ENCODE results near the gene AIM2.

GRCh38 chr1:159076438-159077119 is at the start of gene AIM2:
- no peak for TF ChIP-seq ZFX (IDR thresholded peaks at IDR 0.05)
- TF ChIP-seq, protein P1, sequence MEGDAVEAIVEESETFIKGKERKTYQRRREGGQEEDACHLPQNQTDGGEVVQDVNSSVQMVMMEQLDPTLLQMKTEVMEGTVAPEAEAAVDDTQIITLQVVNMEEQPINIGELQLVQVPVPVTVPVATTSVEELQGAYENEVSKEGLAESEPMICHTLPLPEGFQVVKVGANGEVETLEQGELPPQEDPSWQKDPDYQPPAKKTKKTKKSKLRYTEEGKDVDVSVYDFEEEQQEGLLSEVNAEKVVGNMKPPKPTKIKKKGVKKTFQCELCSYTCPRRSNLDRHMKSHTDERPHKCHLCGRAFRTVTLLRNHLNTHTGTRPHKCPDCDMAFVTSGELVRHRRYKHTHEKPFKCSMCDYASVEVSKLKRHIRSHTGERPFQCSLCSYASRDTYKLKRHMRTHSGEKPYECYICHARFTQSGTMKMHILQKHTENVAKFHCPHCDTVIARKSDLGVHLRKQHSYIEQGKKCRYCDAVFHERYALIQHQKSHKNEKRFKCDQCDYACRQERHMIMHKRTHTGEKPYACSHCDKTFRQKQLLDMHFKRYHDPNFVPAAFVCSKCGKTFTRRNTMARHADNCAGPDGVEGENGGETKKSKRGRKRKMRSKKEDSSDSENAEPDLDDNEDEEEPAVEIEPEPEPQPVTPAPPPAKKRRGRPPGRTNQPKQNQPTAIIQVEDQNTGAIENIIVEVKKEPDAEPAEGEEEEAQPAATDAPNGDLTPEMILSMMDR (conservative IDR thresholded peaks at IDR 0.05) = no peak
